GM12878 (cell line): ENCODE measurements around the gene LRIT2.

ENCODE experiments used
- ATF3 ChIP-seq: IDR thresholded peaks from 2 replicates; pipeline ENCODE4 v1.6.1; 2011; ENCODE audit warnings: low read depth, mild to moderate bottlenecking, low read length, moderate library complexity, borderline replicate concordance; ENCODE audit errors: extremely low read depth
- CBX3 ChIP-seq: fragments of 200-600 bp; sonication (generic); IDR thresholded peaks from 2 replicates; pipeline ENCODE4 v1.6.1; 2016; ENCODE audit warnings: low read depth, borderline replicate concordance
- CHD1 ChIP-seq: IDR thresholded peaks from 2 replicates; pipeline ENCODE4 v1.6.1; 2012; ENCODE audit warnings: low read depth, low read length, improper control_type of control experiment
- CTCF ChIP-seq, 3 experiments: IDR thresholded peaks in 2 of 3; conservative IDR thresholded peaks in 1 of 3; 2 replicates each; pipeline ENCODE4 v1.5.1; 2011; ENCODE audit warnings: low read depth in 3 of 3, low read length in 3 of 3, mild to moderate bottlenecking in 3 of 3, control low read depth in 2 of 3, moderate library complexity in 2 of 3, inconsistent platforms in 1 of 3, mixed read lengths in 1 of 3; ENCODE audit not compliant: control insufficient read depth in 2 of 3, insufficient read depth in 1 of 3; ENCODE audit errors: extremely low read depth in 1 of 3
- EZH2 ChIP-seq: IDR thresholded peaks from 2 replicates; pipeline ENCODE4 v1.6.1; 2012; ENCODE audit warnings: low read depth, mild to moderate bottlenecking, control low read depth, inconsistent platforms, low read length, borderline replicate concordance; ENCODE audit not compliant: control insufficient read depth
- GABPA ChIP-seq: IDR thresholded peaks from 2 replicates; pipeline ENCODE4 v1.6.1; 2014; ENCODE audit warnings: antibody characterized with exemption, low read depth, mild to moderate bottlenecking, inconsistent platforms
- IKZF1 ChIP-seq: fragments of 450-650 bp; conservative IDR thresholded peaks from 2 replicates; pipeline ENCODE4 v1.6.1; 2017; ENCODE audit warnings: antibody characterized with exemption, mild to moderate bottlenecking
- JUND ChIP-seq: IDR thresholded peaks from 2 replicates; pipeline ENCODE4 v1.6.1; 2012; ENCODE audit warnings: low read depth, mild to moderate bottlenecking, low read length, improper control_type of control experiment, moderate library complexity
- NFIC ChIP-seq: IDR thresholded peaks from 2 replicates; pipeline ENCODE4 v1.6.1; 2012; ENCODE audit warnings: low read depth, mild to moderate bottlenecking, inconsistent platforms, low read length, moderate library complexity
- POLR2A ChIP-seq: IDR thresholded peaks from 2 replicates; pipeline ENCODE4 v1.6.1; 2011; ENCODE audit warnings: low read depth, mild to moderate bottlenecking, low read length
- RFX5 ChIP-seq: IDR thresholded peaks from 2 replicates; pipeline ENCODE4 v1.6.1; 2011; ENCODE audit warnings: low read depth, low read length, improper control_type of control experiment
- SMAD1 ChIP-seq: fragments of 450-650 bp; IDR thresholded peaks from 2 replicates; pipeline ENCODE4 v1.6.1; 2018; ENCODE audit warnings: mild to moderate bottlenecking, low read depth; ENCODE audit not compliant: partially characterized antibody
- USF1 ChIP-seq: IDR thresholded peaks from 2 replicates; pipeline ENCODE4 v1.6.1; 2011; ENCODE audit warnings: borderline replicate concordance, low read depth, mild to moderate bottlenecking, moderate library complexity, mixed read lengths, low read length; ENCODE audit not compliant: insufficient read depth; ENCODE audit errors: extremely low read length
- ZNF274 ChIP-seq: IDR thresholded peaks from one replicate; pipeline ENCODE4 v1.8.0; 2011; ENCODE audit not compliant: insufficient read length, insufficient read depth

- TF ChIP-seq CBX3 = no peak
- no peak for TF ChIP-seq GABPA
- TF ChIP-seq IKZF1 = no peak
- no peak for TF ChIP-seq SMAD1
- no peak for TF ChIP-seq NFIC
- no peak for TF ChIP-seq CHD1
- TF ChIP-seq ATF3 = no peak
- no peak for TF ChIP-seq POLR2A
- no peak for TF ChIP-seq USF1
- no peak for TF ChIP-seq JUND
- TF ChIP-seq ZNF274 = no peak
- no peak for TF ChIP-seq EZH2
- no peak for TF ChIP-seq CTCF (IDR thresholded peaks at IDR 0.05 in 2 of 3, conservative IDR thresholded peaks at IDR 0.05 in 1 of 3; ENCODE audit: control insufficient read depth in 2 of 3, extremely low read depth in 1 of 3, insufficient read depth in 1 of 3, low read depth in 3 of 3, low read length in 3 of 3)
- no peak for TF ChIP-seq RFX5
Observed at GRCh38 chr10:84213076-84213475, 12.3 kb downstream of the LRIT2 start.
